ENCODE results near the gene KRT6C.

DNA sequence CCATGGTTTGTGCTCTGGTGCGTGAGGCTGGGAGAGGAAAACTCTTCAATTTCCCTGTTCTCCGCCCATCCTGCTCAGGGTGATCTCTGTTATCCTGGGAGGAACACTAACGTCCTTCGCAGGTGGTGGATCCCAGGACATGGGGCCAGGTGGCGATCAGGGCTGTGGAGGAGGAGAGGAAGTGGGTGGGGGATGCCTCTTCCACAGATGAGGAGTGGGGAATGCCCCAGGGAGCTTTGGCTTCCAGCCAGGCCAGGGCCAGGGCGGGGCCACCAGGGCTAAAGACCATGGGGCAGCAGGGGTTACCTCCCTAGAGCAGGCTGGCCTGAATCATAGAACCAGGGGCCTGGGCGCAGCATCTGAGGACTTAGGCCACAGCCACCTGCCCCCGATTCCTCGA is 36.1 kb downstream of the KRT6C start:
- TF ChIP-seq, protein P1, sequence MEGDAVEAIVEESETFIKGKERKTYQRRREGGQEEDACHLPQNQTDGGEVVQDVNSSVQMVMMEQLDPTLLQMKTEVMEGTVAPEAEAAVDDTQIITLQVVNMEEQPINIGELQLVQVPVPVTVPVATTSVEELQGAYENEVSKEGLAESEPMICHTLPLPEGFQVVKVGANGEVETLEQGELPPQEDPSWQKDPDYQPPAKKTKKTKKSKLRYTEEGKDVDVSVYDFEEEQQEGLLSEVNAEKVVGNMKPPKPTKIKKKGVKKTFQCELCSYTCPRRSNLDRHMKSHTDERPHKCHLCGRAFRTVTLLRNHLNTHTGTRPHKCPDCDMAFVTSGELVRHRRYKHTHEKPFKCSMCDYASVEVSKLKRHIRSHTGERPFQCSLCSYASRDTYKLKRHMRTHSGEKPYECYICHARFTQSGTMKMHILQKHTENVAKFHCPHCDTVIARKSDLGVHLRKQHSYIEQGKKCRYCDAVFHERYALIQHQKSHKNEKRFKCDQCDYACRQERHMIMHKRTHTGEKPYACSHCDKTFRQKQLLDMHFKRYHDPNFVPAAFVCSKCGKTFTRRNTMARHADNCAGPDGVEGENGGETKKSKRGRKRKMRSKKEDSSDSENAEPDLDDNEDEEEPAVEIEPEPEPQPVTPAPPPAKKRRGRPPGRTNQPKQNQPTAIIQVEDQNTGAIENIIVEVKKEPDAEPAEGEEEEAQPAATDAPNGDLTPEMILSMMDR (IDR thresholded peaks at IDR 0.05; ENCODE audit: low read depth, low read length) = no peak
- no peak for TF ChIP-seq EZH2phosphoT487 (IDR thresholded peaks at IDR 0.05; ENCODE audit: low read depth)

All from OCI-LY3 (cell line).